Gastrocnemius medialis (tissue), 4 donors: Measurements from ENCODE around the gene TMEM198. TPM values are rescaled to one million over a fixed set of nuclear protein-coding genes. Genes with fewer than 3 reads are reported as not detected.

Experiments used
- ATAC-seq, 2 donors: fragments of 150-250 bp; one replicate each; pipeline ENCODE4 v1.9.1; 2016
- DNase-seq, 2 donors: peaks; one replicate each; pipeline ENCODE4 v3.0.0-alpha.2; 2019
- H3K27ac ChIP-seq, 4 donors: fragments of 200-600 bp; sonication (generic); 1 replicate in 1 of 4; 2 replicates in 3 of 4; pipeline ENCODE4 v1.5.1; 2016 to 2018; ENCODE audit warnings: mild to moderate bottlenecking in 2 of 4, moderate library complexity in 1 of 4
- H3K27me3 ChIP-seq, 3 donors: fragments of 200-600 bp; sonication (generic) in 2 of 3; 1 replicate in 1 of 3; 2 replicates in 2 of 3; pipeline versions ENCODE4 v1.5.1 to v1.6.0; 2016 to 2019; ENCODE audit warnings: mild to moderate bottlenecking in 1 of 3, moderate library complexity in 1 of 3
- H3K36me3 ChIP-seq, 2 donors: fragments of 200-600 bp; sonication (generic) in 1 of 2; one replicate each; pipeline ENCODE4 v1.5.1; 2017 to 2018
- H3K4me1 ChIP-seq, 2 donors: fragments of 200-600 bp; sonication (generic) in 1 of 2; one replicate each; pipeline ENCODE4 v1.5.1; 2016 to 2017; ENCODE audit warnings: mild to moderate bottlenecking in 2 of 2
- H3K4me3 ChIP-seq, 4 donors: fragments of 200-600 bp; sonication (generic) in 3 of 4; 1 replicate in 1 of 4; 2 replicates in 3 of 4; pipeline ENCODE4 v1.5.1; 2016 to 2019; ENCODE audit warnings: mild to moderate bottlenecking in 2 of 4
- H3K9me3 ChIP-seq, 3 donors: fragments of 200-600 bp; sonication (generic) in 2 of 3; 1 replicate in 1 of 3; 2 replicates in 2 of 3; pipeline ENCODE4 v1.5.1; 2016 to 2019
- POLR2A ChIP-seq, 2 donors: fragments of 450-650 bp; IDR thresholded peaks; one replicate each; pipeline ENCODE4 v1.6.1; 2017; ENCODE audit warnings: antibody characterized with exemption in 2 of 2, mild to moderate bottlenecking in 2 of 2, moderate library complexity in 2 of 2
- in situ Hi-C, 4 donors: fragments of 200-750 bp; cut with MboI; loops; one replicate each; pipeline versions ENCODE4 v1.15.0 to v1.8.0; 2017; ENCODE audit warnings: low sequenced_read_pairs in 4 of 4
- intact Hi-C: fragments of 100-400 bp; cut with DNase I; formaldehyde crosslinking; loops from one replicate; pipeline ENCODE4 v1.15.1; 2023; ENCODE audit warnings: low total_unique reads
- total RNA-seq, 4 donors: library from RNA; depleted of rRNA; stranded (reverse); fragments of >200 nt; gene quantifications; one replicate each; pipeline versions ENCODE4 v1.1.0 to v1.2.3, GENCODE V29; 2016
- TF ChIP-seq, protein P1 (sequence below), 5 experiments: fragments of 450-650 bp in 3 of 5; fragments of 200-600 bp in 2 of 5; sonication (generic) in 2 of 5; IDR thresholded peaks in 4 of 5; conservative IDR thresholded peaks in 1 of 5; 1 replicate in 4 of 5; 2 replicates in 1 of 5; pipeline ENCODE4 v1.5.1; 2016 to 2019; ENCODE audit warnings: antibody characterized with exemption in 5 of 5, mild to moderate bottlenecking in 3 of 5, moderate library complexity in 3 of 5

TMEM198 gene
- total RNA-seq, 4 donors from 2014 or later, result 0.87 to 6.7 (median 3.3) TPM

DNA sequence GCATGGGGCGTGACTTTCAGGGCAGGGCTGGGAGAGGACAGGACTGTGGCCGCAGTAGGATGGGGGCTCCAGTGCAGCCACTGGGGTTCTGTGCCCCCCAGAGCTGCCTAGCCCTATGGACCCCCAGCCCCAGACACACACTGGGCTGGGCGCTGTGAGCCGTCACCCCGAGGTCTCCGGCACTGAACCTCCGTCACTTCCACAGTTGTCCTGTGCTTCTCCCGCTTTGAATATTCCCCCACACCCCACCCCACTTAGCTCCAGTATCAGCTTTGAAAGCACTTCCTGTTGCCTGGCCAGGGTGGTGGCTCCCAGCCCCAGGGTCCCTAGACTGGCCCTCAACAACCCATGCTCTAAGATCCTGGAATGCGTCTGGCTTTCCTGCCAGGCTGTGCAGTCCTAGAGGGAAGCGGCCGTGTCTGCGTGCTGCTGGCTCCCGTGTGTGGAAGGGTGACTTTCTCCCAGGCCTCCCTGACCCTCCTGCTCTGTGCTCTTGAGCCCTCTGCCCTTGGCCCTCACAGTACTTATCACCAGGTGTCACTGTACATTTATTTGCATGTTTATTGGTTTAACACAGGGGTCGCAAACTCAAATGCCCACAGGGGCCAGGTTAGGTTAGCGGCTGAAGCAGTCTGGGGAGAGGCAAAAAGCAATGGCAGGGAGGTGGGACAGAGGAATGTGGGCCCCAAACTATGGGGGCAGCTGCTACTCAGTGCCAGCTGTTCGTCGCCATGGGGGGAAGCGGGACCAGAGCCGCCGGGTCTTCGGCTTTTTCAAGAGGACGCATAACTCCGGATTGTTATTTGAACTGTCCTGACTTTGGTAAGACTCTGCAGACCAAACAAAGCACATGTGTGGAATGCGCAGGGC lies 17.6 kb downstream of the TMEM198 start:
- Histone ChIP-seq H3K27ac (no peak overlapping the region), H3K36me3 (peaks cover 0 to 43% of the 10 kb centered on the region in 2 donors), H3K9me3 (no peaks in the 10 kb centered on the region), H3K27me3 (no peaks in the 10 kb centered on the region), H3K4me1 (no peaks in the 10 kb centered on the region), H3K4me3 (no peak overlapping the region)
- DNase-seq (no peak), ATAC-seq (no peak)
- TF ChIP-seq, protein P1, sequence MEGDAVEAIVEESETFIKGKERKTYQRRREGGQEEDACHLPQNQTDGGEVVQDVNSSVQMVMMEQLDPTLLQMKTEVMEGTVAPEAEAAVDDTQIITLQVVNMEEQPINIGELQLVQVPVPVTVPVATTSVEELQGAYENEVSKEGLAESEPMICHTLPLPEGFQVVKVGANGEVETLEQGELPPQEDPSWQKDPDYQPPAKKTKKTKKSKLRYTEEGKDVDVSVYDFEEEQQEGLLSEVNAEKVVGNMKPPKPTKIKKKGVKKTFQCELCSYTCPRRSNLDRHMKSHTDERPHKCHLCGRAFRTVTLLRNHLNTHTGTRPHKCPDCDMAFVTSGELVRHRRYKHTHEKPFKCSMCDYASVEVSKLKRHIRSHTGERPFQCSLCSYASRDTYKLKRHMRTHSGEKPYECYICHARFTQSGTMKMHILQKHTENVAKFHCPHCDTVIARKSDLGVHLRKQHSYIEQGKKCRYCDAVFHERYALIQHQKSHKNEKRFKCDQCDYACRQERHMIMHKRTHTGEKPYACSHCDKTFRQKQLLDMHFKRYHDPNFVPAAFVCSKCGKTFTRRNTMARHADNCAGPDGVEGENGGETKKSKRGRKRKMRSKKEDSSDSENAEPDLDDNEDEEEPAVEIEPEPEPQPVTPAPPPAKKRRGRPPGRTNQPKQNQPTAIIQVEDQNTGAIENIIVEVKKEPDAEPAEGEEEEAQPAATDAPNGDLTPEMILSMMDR (IDR thresholded peaks at IDR 0.05 in 4 of 5, conservative IDR thresholded peaks at IDR 0.05 in 1 of 5), result no peak
- no peak for TF ChIP-seq POLR2A (IDR thresholded peaks at IDR 0.05)
- in situ Hi-C loops (no loop called here), intact Hi-C loops (no loop called here)

DNA sequence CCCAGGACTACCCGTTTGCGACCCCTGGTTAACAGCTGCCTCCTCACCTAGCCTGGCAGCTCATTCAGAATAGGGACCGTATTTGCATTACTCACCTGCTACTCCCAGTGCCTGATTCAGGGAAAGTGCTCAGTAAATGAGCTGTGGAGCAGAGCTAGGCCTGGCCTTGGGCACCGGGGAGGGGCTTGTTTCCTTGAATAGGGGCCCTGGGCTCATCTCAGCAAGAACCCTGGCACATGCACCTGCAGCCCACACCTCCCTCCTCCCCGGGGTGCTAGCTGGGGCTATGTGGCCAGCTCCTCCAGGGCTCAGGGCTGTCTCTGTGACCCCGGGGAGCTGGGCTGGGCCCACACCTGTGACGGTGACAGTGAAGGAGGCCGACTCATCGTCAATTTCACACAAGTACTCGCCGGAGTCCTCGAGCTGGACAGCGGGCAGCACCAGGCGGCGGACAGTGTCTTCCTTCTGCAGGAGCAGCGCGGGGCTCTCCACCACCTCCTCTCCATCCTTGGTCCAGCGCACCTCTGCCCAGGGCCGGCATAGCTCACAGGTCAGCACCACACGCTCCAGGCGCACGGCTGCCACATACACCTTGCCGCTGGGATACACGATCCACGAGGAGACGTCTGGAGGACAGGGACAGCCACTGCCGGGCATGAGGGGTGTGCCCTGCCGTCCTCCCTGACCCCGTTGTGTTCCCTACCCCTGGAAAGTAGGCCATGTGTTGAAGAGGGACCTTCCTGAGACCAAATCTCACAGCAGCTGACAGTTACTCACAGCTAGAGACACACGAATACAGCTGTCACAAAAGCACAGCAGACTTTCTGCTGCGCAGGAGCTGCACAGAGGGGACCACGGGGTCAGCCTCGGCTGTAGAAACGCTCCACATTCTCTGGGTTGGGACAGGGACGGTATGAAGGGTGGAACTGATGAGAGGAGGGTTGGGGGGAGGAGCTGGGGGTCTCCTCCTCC lies 18.5 kb downstream of the TMEM198 start:
- H3K27ac ChIP-seq, result no peak overlapping the region
- ATAC-seq (no peak), DNase-seq (no peak)
- intact Hi-C loops (no loop called here), in situ Hi-C loops (no loop called here)
- H3K9me3 ChIP-seq, result no peaks in the 10 kb centered on the region
- peaks cover 0 to 45% of the 10 kb centered on the region in 2 donors for H3K36me3 ChIP-seq
- TF ChIP-seq, protein P1 (IDR thresholded peaks at IDR 0.05 in 4 of 5, conservative IDR thresholded peaks at IDR 0.05 in 1 of 5), result no peak
- TF ChIP-seq POLR2A (IDR thresholded peaks at IDR 0.05), result no peak
- H3K4me1 ChIP-seq, result no peaks in the 10 kb centered on the region
- no peaks in the 10 kb centered on the region for H3K27me3 ChIP-seq
- H3K4me3 ChIP-seq, result no peak overlapping the region

DNA sequence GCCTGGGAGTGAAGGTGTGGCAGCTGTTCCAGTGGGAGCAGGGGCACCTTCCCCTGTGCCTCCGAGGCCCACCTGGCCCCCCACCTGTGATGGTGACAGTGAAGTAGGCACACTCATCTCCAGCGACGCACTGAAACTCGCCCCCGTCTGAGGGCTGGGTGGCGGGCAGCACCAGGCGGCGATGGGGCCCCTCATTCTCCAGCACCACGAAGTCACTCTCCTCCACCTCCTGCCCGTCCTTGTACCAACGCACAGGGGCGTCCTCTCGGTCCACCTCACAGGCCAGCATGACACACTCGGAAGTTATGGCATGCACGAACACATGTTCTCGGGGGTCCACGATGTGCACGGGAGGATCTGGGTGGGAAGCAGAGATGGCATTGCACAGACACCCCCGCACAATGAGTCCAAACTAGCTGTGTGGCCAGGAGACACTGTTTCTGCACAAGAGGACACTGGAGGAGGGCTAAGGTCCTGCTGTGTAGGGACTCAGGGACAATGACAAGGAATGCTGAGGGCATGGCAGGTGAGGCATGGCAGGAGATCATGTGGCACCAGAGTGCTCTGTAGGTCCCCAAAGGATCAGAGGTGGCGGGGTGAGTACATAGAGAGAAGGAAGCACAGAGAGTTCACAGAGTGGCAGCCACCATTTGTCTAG lies 19.6 kb downstream of the TMEM198 start:
- no peak for ATAC-seq
- in situ Hi-C loops, result no loop called here
- TF ChIP-seq, protein P1 (IDR thresholded peaks at IDR 0.05 in 4 of 5, conservative IDR thresholded peaks at IDR 0.05 in 1 of 5), result no peak
- TF ChIP-seq POLR2A (IDR thresholded peaks at IDR 0.05), result no peak
- intact Hi-C loops, result no loop called here
- no peaks in the 10 kb centered on the region for H3K9me3 ChIP-seq
- peaks cover 0 to 48% of the 10 kb centered on the region in 2 donors for H3K36me3 ChIP-seq
- H3K4me3 ChIP-seq, result no peak overlapping the region
- no peaks in the 10 kb centered on the region for H3K27me3 ChIP-seq
- no peaks in the 10 kb centered on the region for H3K4me1 ChIP-seq
- H3K27ac ChIP-seq, result no peak overlapping the region
- DNase-seq, result no peak

DNA sequence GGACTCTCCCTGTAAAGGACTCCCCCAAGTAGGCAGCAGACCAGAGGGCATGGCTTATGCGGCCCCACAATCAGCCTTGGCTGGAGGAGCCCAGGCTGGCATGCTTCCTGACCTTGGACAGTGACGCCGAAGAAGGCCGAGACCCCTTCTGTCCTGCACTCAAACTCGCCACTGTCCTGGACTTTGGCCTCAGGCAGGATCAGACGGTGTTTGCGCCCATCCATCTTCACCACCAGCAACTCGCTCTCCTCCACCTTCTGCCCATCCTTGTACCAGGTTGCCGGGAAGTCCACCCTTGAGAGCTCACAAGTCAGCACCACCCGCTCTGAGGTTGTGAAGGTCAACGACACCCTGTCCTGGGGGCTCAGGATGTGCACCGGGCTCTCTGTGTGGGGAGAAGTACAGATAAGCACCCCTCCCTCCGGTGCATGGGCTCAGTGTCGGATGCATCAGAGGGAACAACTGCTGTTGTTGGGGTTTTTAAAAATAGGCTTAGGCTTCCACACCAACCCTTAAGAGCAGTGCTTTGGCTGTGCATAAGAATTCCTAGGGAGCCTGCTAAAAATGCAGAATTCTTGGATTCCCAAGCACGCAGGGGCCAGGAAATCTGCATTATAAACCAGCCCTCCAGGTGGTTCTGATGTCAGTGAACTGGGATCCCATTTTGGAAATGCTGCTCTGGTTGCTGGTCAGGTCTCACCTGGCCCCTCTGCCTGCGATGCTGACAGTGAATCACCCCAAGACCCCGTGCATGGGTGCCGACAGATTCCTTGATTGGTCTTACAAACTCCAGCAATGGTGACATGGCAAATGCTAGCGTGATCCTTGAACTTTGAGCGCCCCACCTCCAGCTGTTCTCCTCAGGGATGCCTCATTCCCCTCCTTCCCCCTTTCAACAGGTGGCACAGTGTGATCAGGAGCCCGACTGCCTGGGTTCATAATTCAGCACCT lies 21.6 kb downstream of the TMEM198 start:
- intact Hi-C loops, result no loop called here
- in situ Hi-C loops, result no loop called here
- no peaks in the 10 kb centered on the region for H3K27me3 ChIP-seq
- no peak overlapping the region for H3K4me3 ChIP-seq
- ATAC-seq (no peak), DNase-seq (peak in 1 of 2 donors; percentile 9)
- peaks cover 5 to 8% of the 10 kb centered on the region in 2 donors for H3K4me1 ChIP-seq
- no peak overlapping the region for H3K27ac ChIP-seq
- peaks cover 0 to 42% of the 10 kb centered on the region in 2 donors for H3K36me3 ChIP-seq
- H3K9me3 ChIP-seq, result no peaks in the 10 kb centered on the region
- no peak for TF ChIP-seq POLR2A (IDR thresholded peaks at IDR 0.05)
- TF ChIP-seq, protein P1 (IDR thresholded peaks at IDR 0.05 in 4 of 5, conservative IDR thresholded peaks at IDR 0.05 in 1 of 5), result no peak
